ENCODE data around the gene FNDC11. TPM values are rescaled to one million over a fixed set of nuclear protein-coding genes. Genes with fewer than 3 reads are reported as not detected.

FNDC11 gene, protein sequence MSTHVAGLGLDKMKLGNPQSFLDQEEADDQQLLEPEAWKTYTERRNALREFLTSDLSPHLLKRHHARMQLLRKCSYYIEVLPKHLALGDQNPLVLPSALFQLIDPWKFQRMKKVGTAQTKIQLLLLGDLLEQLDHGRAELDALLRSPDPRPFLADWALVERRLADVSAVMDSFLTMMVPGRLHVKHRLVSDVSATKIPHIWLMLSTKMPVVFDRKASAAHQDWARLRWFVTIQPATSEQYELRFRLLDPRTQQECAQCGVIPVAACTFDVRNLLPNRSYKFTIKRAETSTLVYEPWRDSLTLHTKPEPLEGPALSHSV
- 0.18 to 0.46 TPM (median 0.25 TPM) in 5 replicates for total RNA-seq (2022; extraction: Qiagen RNA extraction)

DNA sequence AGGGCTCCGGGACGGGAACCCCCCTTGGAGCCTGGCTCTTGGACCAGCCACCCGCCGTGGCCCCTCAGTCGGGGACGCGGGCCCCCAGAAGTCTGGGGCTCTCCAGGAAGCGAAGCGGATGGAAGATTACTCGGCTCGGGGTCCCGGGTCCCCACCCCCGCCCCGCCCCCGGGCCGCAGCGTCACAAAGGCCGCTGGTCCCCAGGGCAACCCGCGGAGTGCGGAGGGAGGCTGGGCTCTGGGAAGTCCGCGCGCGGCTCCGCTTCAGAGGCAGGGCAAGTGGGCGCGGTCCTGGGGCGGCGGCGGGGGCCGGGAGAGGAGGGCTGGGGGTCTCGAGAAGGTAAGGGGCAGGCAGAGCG is at the start of gene FNDC11:
Gene FNDC11 (plus strand): TSS at position 227 of the 358 bp plus-strand sequence. CDS start 1,505 bp downstream, outside the sequence.

GRCh38 chr20:63520504-63520933 is 33.4 kb upstream of the FNDC11 start, which contains the start of gene PPDPF:
Gene PPDPF (plus strand): TSS chr20:63520765. CDS start chr20:63521309, 544 bp downstream.

DNA sequence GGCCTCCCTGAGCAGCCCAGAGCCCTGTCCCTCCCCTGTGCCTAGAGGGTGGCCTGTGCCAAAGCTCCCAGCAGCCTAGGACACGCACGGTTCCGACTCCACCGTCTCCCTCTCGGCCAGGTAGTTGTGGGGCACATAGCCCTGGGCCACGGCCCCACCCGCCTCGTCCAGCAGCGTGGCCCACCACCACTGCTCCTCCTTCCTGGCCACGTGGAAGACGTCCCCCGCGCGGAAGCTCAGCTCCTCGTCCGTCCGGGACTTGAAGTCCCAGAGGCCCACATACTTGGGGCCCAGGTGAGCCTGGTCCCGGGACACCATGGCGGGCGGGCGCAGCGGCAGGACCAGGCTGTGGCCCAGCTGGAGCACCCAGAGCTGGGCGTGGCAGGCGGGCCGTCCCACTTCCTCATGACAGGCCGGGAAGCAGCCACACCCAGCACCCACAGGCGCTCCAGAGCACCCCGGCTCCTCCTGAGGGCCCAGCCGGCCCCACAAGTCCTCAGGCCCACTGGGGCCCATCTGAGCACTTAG is 16.9 kb upstream of the FNDC11 start, which contains the start of gene PTK6:
Gene PTK6 (minus strand): TSS at position 380 of the 528 bp plus-strand sequence. CDS start 62 bp downstream, at position 318.

GRCh38 chr20:63547725-63548480 is 6.1 kb upstream of the FNDC11 start, which contains the start of gene SRMS:
Gene SRMS (minus strand): TSS chr20:63547749. CDS start chr20:63547463, 286 bp downstream.

DNA sequence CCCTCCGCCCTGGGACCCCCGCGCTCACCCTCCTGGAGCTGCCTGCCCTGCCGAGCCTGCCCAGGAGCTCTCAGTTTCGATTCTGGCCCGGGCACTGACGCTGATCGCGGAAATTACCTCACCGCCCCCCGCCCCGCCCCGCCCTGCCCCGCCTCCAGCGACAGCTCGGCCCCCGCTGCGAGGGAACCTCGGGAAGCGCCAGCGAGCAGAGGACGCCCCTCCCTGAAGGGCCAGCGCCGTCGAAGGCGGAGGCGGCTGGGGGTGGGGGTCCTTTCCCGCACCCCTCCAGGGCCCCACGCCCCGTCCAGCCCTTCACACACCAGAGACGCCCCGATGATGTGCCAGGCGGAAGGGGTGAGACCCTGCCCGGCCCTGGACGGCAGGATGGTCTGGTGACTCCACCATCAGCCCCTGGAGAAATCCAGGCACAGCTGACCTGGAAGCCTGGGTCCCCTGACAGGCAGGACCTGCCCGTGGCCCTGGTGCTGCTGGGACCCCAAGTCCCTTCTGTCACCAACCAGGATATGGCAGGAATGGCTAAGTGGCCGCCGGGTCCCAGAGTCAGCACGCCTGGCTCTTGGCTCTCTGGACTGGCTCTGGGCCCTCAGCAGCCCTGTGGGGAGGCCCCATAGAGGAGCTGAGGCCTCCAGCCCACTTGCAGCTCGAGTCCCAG is 20.3 kb downstream of the FNDC11 start, which contains the start of gene HELZ2:
Gene HELZ2 (minus strand): TSS at position 84 of the 673 bp plus-strand sequence. CDS start 1,854 bp downstream, outside the sequence.

Other genes with a start within 250 kb of the FNDC11 start
- 0.15 to 0.38 TPM (median 0.34 TPM) in 5 replicates for gene CHRNA4, start 192.8 kb upstream of the FNDC11 start, total RNA-seq (2022; extraction: Qiagen RNA extraction)
- 0.21 to 0.72 TPM (median 0.57 TPM) in 5 replicates for gene KCNQ2, start 81.5 kb upstream of the FNDC11 start, total RNA-seq (2022; extraction: Qiagen RNA extraction)
- gene EEF1A2, start 55.1 kb upstream of the FNDC11 start, total RNA-seq (2022; extraction: Qiagen RNA extraction), result 132 to 182 TPM (median 150 TPM) in 5 replicates
- gene PPDPF, start 33.4 kb upstream of the FNDC11 start, total RNA-seq (2022; extraction: Qiagen RNA extraction), result 265 to 337 TPM (median 318 TPM) in 5 replicates
- 2.4 to 3.6 TPM (median 3.1 TPM) in 5 replicates for gene PTK6, start 16.8 kb upstream of the FNDC11 start, total RNA-seq (2022; extraction: Qiagen RNA extraction)
- 0.10 to 0.16 TPM in 2 of 5 replicates, not detected in the others for gene SRMS, start 6.4 kb upstream of the FNDC11 start, total RNA-seq (2022; extraction: Qiagen RNA extraction)
- gene HELZ2, start 20.1 kb downstream of the FNDC11 start, total RNA-seq (2022; extraction: Qiagen RNA extraction), result 15.8 to 24.2 TPM (median 22.2 TPM) in 5 replicates
- 7.9 to 10.7 TPM (median 9.8 TPM) in 5 replicates for gene GMEB2, start 72.9 kb downstream of the FNDC11 start, total RNA-seq (2022; extraction: Qiagen RNA extraction)
- gene STMN3, start 99.3 kb downstream of the FNDC11 start, total RNA-seq (2022; extraction: Qiagen RNA extraction), result 7.7 to 11.7 TPM (median 9.6 TPM) in 5 replicates
- gene RTEL1, start 104.2 kb downstream of the FNDC11 start, total RNA-seq (2022; extraction: Qiagen RNA extraction), result 3.4 to 10.0 TPM (median 7.0 TPM) in 5 replicates
- 0.35 to 1.5 TPM (median 0.93 TPM) in 5 replicates for gene TNFRSF6B, start 142.5 kb downstream of the FNDC11 start, total RNA-seq (2022; extraction: Qiagen RNA extraction)
- gene ARFRP1, start 153.8 kb downstream of the FNDC11 start, total RNA-seq (2022; extraction: Qiagen RNA extraction), result 30.6 to 40.0 TPM (median 36.2 TPM) in 5 replicates
- 22.0 to 30.9 TPM (median 26.9 TPM) in 5 replicates for gene ZGPAT, start 153.9 kb downstream of the FNDC11 start, total RNA-seq (2022; extraction: Qiagen RNA extraction)
- gene LIME1, start 182.5 kb downstream of the FNDC11 start, total RNA-seq (2022; extraction: Qiagen RNA extraction), result 5.6 to 12.4 TPM (median 9.3 TPM) in 5 replicates
- gene SLC2A4RG, start 185.6 kb downstream of the FNDC11 start, total RNA-seq (2022; extraction: Qiagen RNA extraction), result 55.9 to 105 TPM (median 96.0 TPM) in 5 replicates

Measured in A549 treated with Mapracorat at 1 μM for 4 hours (cell line).